AG04449 (cell line): ENCODE data around the gene STAM2.
"Not testable (repeated sequence)": the region's sequence is repeated elsewhere in the genome, so short reads cannot be mapped to it uniquely, and the experiment has no call there.

Experiments
- CTCF ChIA-PET: fragments of 350-600 bp; formaldehyde crosslinking; extraction: SDS; loops from one replicate; lab custom pipeline; 2021; ENCODE audit warnings: antibody characterized with exemption; lab: Yijun Ruan, JAX
- POLR2A ChIA-PET: fragments of 400-600, 350-600 bp; formaldehyde crosslinking; extraction: SDS; loops from one replicate; lab custom pipeline; 2020; ENCODE audit warnings: antibody characterized with exemption, inconsistent platforms; lab: Yijun Ruan, JAX
- DNase-seq: peaks from one replicate; pipeline ENCODE4 v3.0.0-alpha.2; 2010; ENCODE audit warnings: low read depth, low spot score
- H3K4me3 ChIP-seq: 2 replicates; pipeline ENCODE4 v1.5.1; 2011; ENCODE audit warnings: low read depth, mild to moderate bottlenecking, control low read depth, low read length
- CTCF ChIP-seq: IDR thresholded peaks from one replicate; pipeline ENCODE4 v1.5.1; 2011; ENCODE audit warnings: mild to moderate bottlenecking, moderate library complexity, low read length, control low read depth, inconsistent platforms; ENCODE audit not compliant: insufficient read depth; ENCODE audit errors: missing control alignments

The STAM2 gene

GRCh38 chr2:152122161-152122560 lies 53.4 kb downstream of the STAM2 start:
- no peak for DNase-seq
- POLR2A ChIA-PET, result no interaction called here
- H3K4me3 ChIP-seq, result no peak overlapping the region
- TF ChIP-seq CTCF, result no peak
- CTCF ChIA-PET, result no interaction called here

DNA sequence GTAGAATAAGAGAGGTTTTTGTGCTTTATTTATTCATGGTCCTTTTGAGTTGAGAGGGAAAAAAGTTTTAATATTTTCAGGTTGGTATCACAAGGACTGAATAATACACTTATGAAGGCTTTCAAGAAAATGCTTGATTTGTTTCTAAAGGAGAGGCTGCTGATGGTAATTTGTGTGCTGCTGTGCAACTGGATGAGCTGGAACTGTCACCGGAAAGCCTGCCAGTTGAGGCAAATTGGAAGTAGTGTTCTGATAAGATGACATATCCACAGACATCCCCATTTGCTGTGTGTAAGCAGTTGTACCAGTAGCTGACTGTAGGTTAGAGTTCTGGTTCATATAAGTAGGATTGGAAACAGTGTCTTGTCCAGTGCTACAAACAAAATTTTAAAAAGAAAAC lies 55.1 kb downstream of the STAM2 start:
- POLR2A ChIA-PET, result no interaction called here
- no peak overlapping the region for H3K4me3 ChIP-seq
- DNase-seq, result no peak
- no peak for TF ChIP-seq CTCF
- CTCF ChIA-PET, result interaction anchor here (0.6 to 1.1 kb wide), 2 partner anchors 55 to 221 kb away, joined by 3 read pairs; partner anchors contain the start of gene STAM2

- no peak for DNase-seq
- no peak overlapping the region for H3K4me3 ChIP-seq
- POLR2A ChIA-PET, result no interaction called here
- no peak for TF ChIP-seq CTCF
- CTCF ChIA-PET, result no interaction called here
Measured at GRCh38 chr2:152115952-152116351, 59.6 kb downstream of the STAM2 start.

DNA sequence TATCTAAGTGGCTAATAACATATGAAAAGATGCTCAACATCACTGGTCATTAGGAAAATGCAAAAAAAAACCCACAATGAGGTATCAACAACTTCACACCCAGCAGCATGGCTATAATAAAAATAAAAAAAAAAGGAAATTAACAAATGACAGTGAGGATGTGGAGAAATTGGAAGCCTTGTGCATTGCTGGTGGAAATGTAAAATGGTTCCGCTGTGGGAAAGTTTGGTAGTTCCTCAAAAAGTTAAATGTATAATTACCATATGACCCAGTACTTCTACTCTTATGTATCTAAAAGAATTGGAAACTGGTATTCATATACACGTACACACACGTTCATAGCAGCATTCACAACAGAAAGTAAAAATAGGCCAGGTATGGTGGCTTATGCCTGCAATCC lies 61.2 kb downstream of the STAM2 start:
- no peak overlapping the region for H3K4me3 ChIP-seq
- TF ChIP-seq CTCF, result no peak
- POLR2A ChIA-PET, result no interaction called here
- CTCF ChIA-PET, result no interaction called here
- no peak for DNase-seq

- H3K4me3 ChIP-seq, DNase-seq, POLR2A ChIA-PET: not testable (repeated sequence)
- CTCF ChIA-PET, result interaction anchor here (0.6 kb wide), 1 partner anchor 82 kb away, joined by 3 read pairs; no protein-coding TSS in a partner anchor
Measured at GRCh38 chr2:152107140-152107539, 68.4 kb downstream of the STAM2 start.

DNA sequence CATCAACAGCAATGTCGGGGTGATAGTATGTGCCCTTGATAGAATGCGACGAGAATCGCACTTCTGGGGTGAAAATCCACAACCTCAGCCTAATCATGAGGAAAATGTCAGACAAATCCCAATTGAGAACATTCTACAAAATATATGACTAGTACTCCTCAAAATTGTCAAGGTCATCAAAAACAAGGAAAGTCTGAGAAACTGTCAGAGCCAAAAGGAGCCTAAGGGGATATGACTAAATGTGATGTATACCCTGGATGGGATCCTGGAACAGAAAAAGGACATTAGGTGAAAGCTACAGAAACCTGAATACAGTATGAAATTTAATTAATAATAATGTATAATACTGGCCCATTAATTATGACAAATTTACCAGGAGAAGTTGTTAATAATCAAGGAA lies 69.1 kb downstream of the STAM2 start:
- ChIA-PET CTCF (interaction anchor here (0.6 kb wide), 1 partner anchor 81 kb away, joined by 3 read pairs; no protein-coding TSS in a partner anchor), POLR2A (no interaction called here)
- no peak overlapping the region for H3K4me3 ChIP-seq
- TF ChIP-seq CTCF, result no peak
- DNase-seq, result no peak

DNA sequence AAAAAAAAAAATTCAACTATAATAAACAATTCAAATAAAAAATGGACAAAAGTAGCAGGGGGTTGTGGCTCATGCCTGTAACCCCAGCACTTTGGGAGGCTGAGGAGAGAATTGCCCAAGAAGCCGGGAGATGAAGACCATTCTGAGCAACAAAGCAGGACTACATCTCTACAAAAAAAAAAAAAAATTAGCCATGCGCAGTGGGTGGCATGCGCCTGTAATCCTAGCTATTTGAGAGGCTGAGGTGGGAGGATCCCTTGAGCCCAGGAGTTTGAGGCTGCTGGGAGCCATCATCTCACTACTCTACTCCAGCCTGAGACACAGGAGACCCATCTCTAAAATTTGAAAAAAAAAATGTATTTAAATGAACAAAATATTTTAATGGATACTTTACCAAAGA lies 72.3 kb downstream of the STAM2 start:
- DNase-seq, result no peak
- H3K4me3 ChIP-seq, result no peak overlapping the region
- POLR2A ChIA-PET, result no interaction called here
- TF ChIP-seq CTCF, result no peak
- CTCF ChIA-PET, result no interaction called here
